AG09309 (cell line): ENCODE measurements around the gene EXOSC1.

Source experiments
- DNase-seq: peaks from one replicate; pipeline ENCODE4 v3.0.0-alpha.2; 2010; ENCODE audit warnings: low read depth
- H3K4me3 ChIP-seq: 2 replicates; pipeline ENCODE4 v1.5.1; 2011; ENCODE audit warnings: mild to moderate bottlenecking, low read depth, low read length, moderate library complexity; ENCODE audit not compliant: control insufficient read depth
- CTCF ChIP-seq: IDR thresholded peaks from 2 replicates; pipeline ENCODE4 v1.5.1; 2011; ENCODE audit warnings: mild to moderate bottlenecking, low read depth, low read length, inconsistent platforms; ENCODE audit not compliant: insufficient read depth, control insufficient read depth; ENCODE audit errors: missing control alignments

Gene EXOSC1

GRCh38 chr10:97406064-97406463 is 39.7 kb downstream of the EXOSC1 start:
- no peak overlapping the region for H3K4me3 ChIP-seq
- DNase-seq = no peak
- TF ChIP-seq CTCF = no peak

- no peak overlapping the region for H3K4me3 ChIP-seq
- DNase-seq = no peak
- no peak for TF ChIP-seq CTCF
These were observed 41.8 kb downstream of the EXOSC1 start for GRCh38 chr10:97404044-97404443.

- peak overlapping the region; percentile 91 for H3K4me3 ChIP-seq
- no peak for DNase-seq
These were observed 44.3 kb downstream of the EXOSC1 start for GRCh38 chr10:97401455-97401919.

GRCh38 chr10:97400665-97401454 is 44.9 kb downstream of the EXOSC1 start, which contains the start of gene RRP12:
Gene RRP12, minus strand, starts transcription at chr10:97401340. Its CDS starts 109 bp downstream, at chr10:97401231.
- TF ChIP-seq CTCF = peak; percentile 30
- DNase-seq = peak; percentile 81
- peak within 1 kb of the TSS; percentile 91 for H3K4me3 ChIP-seq

More at GRCh38 chr10:97401455-97401919, 44.3 kb downstream of the EXOSC1 start:
- TF ChIP-seq CTCF = no peak

GRCh38 chr10:97399843-97400545 is 45.8 kb downstream of the EXOSC1 start:
- peak overlapping the region; percentile 91 for H3K4me3 ChIP-seq
- TF ChIP-seq CTCF = no peak
- no peak for DNase-seq

- H3K4me3 ChIP-seq = no peak overlapping the region
- no peak for DNase-seq
- no peak for TF ChIP-seq CTCF
These were observed 49.8 kb downstream of the EXOSC1 start for GRCh38 chr10:97396056-97396455.
